ENCODE data around the gene PRH2. TPM values are rescaled to one million over a fixed set of nuclear protein-coding genes. Genes with fewer than 3 reads are reported as not detected.

Gene PRH2
- total and polyA plus RNA-seq, 2 of the 8 experiments (the other 6 are each of a cell fraction or from before 2014, with no cell fraction given): not detected

DNA sequence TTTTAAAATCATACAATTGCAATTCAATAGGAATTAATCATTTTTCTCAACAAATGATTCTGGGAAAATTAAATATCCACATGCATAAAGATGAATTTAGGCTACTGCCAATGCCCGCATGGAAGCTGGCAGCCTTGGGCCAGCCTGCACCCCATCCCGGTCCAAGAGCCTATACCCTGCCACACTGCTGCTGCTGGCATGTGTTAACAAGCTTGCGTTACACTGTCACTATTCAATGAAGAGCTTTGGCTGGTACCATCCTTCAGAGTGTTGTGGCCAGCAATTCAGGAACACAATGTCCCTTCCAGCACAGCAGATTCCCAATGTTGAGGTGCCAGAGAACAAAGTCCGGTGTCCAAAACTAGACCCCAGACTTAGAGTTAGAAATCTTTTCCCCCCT lies 23.6 kb downstream of the PRH2 start (continued):
- no peak for TF ChIP-seq CBX5 (IDR thresholded peaks at IDR 0.05; ENCODE audit: low read depth, low read length)

DNA sequence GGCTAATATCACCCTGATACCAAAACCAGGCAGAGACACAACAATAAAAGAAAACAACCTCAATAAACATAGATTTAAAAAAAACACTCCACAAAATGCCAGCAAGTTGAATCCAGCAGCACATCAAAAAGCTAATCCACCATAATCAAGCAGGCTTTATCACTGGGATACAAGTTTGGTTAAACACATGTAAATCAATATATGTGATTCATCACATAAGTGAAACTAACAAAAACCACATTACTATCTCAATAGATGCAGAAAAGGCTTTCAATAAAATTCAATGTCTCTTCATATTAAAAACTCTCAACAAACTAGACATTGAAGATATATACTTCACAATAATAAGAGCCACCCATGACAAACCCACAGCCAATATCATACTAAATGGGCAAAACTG lies 27.0 kb downstream of the PRH2 start:
- no peak overlapping the region for H3K56ac ChIP-seq (replicated peaks; ENCODE audit: insufficient read length, low read depth, low read length)
- TF ChIP-seq CBX5 (IDR thresholded peaks at IDR 0.05; ENCODE audit: low read depth, low read length) (no peak), SAP30 (IDR thresholded peaks at IDR 0.05; ENCODE audit: insufficient read depth, insufficient replicate concordance, low read length) (no peak), POLR2AphosphoS5 (IDR thresholded peaks at IDR 0.05; ENCODE audit: low read depth, low read length) (no peak), SP4 (IDR thresholded peaks at IDR 0.05; ENCODE audit: low read length) (no peak), SP2 (IDR thresholded peaks at IDR 0.05; ENCODE audit: low read length) (no peak), ZNF274 (IDR thresholded peaks at IDR 0.05; ENCODE audit: borderline replicate concordance, extremely low read depth, low read length) (no peak), MAFK (IDR thresholded peaks at IDR 0.05; ENCODE audit: low read depth, low read length) (no peak), CREB1 (IDR thresholded peaks at IDR 0.05) (no peak)
- TF ChIP-seq, protein P1, sequence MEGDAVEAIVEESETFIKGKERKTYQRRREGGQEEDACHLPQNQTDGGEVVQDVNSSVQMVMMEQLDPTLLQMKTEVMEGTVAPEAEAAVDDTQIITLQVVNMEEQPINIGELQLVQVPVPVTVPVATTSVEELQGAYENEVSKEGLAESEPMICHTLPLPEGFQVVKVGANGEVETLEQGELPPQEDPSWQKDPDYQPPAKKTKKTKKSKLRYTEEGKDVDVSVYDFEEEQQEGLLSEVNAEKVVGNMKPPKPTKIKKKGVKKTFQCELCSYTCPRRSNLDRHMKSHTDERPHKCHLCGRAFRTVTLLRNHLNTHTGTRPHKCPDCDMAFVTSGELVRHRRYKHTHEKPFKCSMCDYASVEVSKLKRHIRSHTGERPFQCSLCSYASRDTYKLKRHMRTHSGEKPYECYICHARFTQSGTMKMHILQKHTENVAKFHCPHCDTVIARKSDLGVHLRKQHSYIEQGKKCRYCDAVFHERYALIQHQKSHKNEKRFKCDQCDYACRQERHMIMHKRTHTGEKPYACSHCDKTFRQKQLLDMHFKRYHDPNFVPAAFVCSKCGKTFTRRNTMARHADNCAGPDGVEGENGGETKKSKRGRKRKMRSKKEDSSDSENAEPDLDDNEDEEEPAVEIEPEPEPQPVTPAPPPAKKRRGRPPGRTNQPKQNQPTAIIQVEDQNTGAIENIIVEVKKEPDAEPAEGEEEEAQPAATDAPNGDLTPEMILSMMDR (IDR thresholded peaks at IDR 0.05; ENCODE audit: control extremely low read depth in 1 of 3, insufficient read depth in 1 of 3, low read depth in 1 of 3, low read length in 3 of 3): no peak
- TF ChIP-seq, protein P2, sequence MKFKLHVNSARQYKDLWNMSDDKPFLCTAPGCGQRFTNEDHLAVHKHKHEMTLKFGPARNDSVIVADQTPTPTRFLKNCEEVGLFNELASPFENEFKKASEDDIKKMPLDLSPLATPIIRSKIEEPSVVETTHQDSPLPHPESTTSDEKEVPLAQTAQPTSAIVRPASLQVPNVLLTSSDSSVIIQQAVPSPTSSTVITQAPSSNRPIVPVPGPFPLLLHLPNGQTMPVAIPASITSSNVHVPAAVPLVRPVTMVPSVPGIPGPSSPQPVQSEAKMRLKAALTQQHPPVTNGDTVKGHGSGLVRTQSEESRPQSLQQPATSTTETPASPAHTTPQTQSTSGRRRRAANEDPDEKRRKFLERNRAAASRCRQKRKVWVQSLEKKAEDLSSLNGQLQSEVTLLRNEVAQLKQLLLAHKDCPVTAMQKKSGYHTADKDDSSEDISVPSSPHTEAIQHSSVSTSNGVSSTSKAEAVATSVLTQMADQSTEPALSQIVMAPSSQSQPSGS (IDR thresholded peaks at IDR 0.05; ENCODE audit: low read length): no peak

More for the DNA sequence above, 27.0 kb downstream of the PRH2 start:
- H3K4me2 ChIP-seq (ENCODE audit: insufficient read depth in 1 of 2, low read depth in 2 of 2, low read length in 2 of 2): no peak overlapping the region
- H3K79me2 ChIP-seq (ENCODE audit: control insufficient read depth in 1 of 2, insufficient read depth in 2 of 2, low read length in 2 of 2): peaks cover 0 to 3% of the 10 kb centered on the region in 2 experiments; a peak in 1 of 4 replicates
- H2BK12ac ChIP-seq (ENCODE audit: low read depth, low read length): no peak overlapping the region
- no peak overlapping the region for H4K8ac ChIP-seq (ENCODE audit: extremely low read depth, insufficient read depth, low read length)
- H3K23me2 ChIP-seq (ENCODE audit: low read depth, low read length): no peaks in the 10 kb centered on the region
- no peak overlapping the region for H3K4ac ChIP-seq (replicated peaks; ENCODE audit: insufficient read length, low read depth, low read length)
- H2AK5ac ChIP-seq (ENCODE audit: low read depth, low read length): no peak overlapping the region
- no peak overlapping the region for H2BK15ac ChIP-seq (ENCODE audit: low read length)
- H4K20me1 ChIP-seq (replicated peaks in 1 of 2; ENCODE audit: control insufficient read depth in 1 of 2, insufficient read depth in 2 of 2, low read length in 2 of 2): no peaks in the 10 kb centered on the region
- H4K91ac ChIP-seq (replicated peaks; ENCODE audit: insufficient read length, low read length): no peak overlapping the region
- ChIA-PET POLR2A (ENCODE audit: partially characterized antibody) (no interaction called here), CTCF (ENCODE audit: partially characterized antibody) (no interaction called here)
- H3K79me1 ChIP-seq (ENCODE audit: low read depth, low read length): no peaks in the 10 kb centered on the region
- no peak overlapping the region for H3K23ac ChIP-seq (ENCODE audit: insufficient read length)
- no peak overlapping the region for H3K18ac ChIP-seq (ENCODE audit: extremely low read depth, low read length)
- DNase-seq (ENCODE audit: low read depth in 1 of 2, low spot score in 2 of 2): no peak
- H2BK20ac ChIP-seq (ENCODE audit: low read length): no peak overlapping the region
- H3K4me1 ChIP-seq (replicated peaks in 1 of 4; ENCODE audit: control insufficient read depth in 3 of 4, insufficient read depth in 4 of 4, low read length in 3 of 4): no peaks in the 10 kb centered on the region
- no peak overlapping the region for H2AFZ ChIP-seq (ENCODE audit: low read length)
- H3K9ac ChIP-seq (replicated peaks in 1 of 4; ENCODE audit: extremely low read depth in 1 of 4, low read depth in 3 of 4, low read length in 3 of 4): no peak overlapping the region
- no peaks in the 10 kb centered on the region for H3K27me3 ChIP-seq (replicated peaks in 1 of 4; ENCODE audit: control insufficient read depth in 3 of 4, extremely low read depth in 1 of 4, insufficient read depth in 3 of 4, low read length in 3 of 4)
- no peaks in the 10 kb centered on the region for H3K36me3 ChIP-seq (ENCODE audit: control insufficient read depth in 2 of 4, insufficient read depth in 4 of 4, low read length in 3 of 4)
- no peak overlapping the region for H3K27ac ChIP-seq (ENCODE audit: low read depth, low read length)
- no peak overlapping the region for H3K14ac ChIP-seq (ENCODE audit: insufficient read length)
- no peak overlapping the region for H2BK5ac ChIP-seq (ENCODE audit: low read depth, low read length)
- FAIRE-seq: no peak
- H3K9me3 ChIP-seq (ENCODE audit: insufficient read depth in 2 of 2, low read depth in 1 of 2, low read length in 1 of 2): no peaks in the 10 kb centered on the region
- no peak overlapping the region for H4K5ac ChIP-seq (ENCODE audit: insufficient read length, low read depth, low read length)
- H3K4me3 ChIP-seq (ENCODE audit: extremely low read depth in 1 of 4, insufficient read depth in 2 of 4, low read depth in 3 of 4, low read length in 4 of 4): no peak overlapping the region
- no peak overlapping the region for H2BK120ac ChIP-seq (replicated peaks; ENCODE audit: low read depth, low read length)
